ENCODE measurements around the gene DNASE1L1. TPM values are rescaled to one million over a fixed set of nuclear protein-coding genes. Genes with fewer than 3 reads are reported as not detected.

DNASE1L1 gene
- total RNA-seq, 1 donor from 2014 or later, result 34.7 TPM

GRCh38 chrX:154352012-154352401, 57.0 kb downstream of the DNASE1L1 start:
- no peak for DNase-seq (ENCODE audit: low read depth)

Other genes starting within 250 kb of the DNASE1L1 start
- gene OPN1MW, start 226.7 kb downstream of the DNASE1L1 start, total RNA-seq, result not detected in 2 replicates
- gene OPN1MW2, start 189.5 kb downstream of the DNASE1L1 start, total RNA-seq, result not detected in 2 replicates
- gene OPN1MW3, start 151.7 kb downstream of the DNASE1L1 start, total RNA-seq, result not detected in 2 replicates
- gene TEX28, start 114.1 kb downstream of the DNASE1L1 start, total RNA-seq, result not detected in 2 replicates
- gene TKTL1, start 113.5 kb downstream of the DNASE1L1 start, total RNA-seq, result not detected in 2 replicates
- 1,833 and 2,112 TPM in 2 replicates for gene FLNA, start 34.6 kb downstream of the DNASE1L1 start, total RNA-seq
- gene EMD, start 30.0 kb downstream of the DNASE1L1 start, total RNA-seq, result 14.9 and 16.8 TPM in 2 replicates
- 3,735 and 5,196 TPM in 2 replicates for gene RPL10, start 10.9 kb downstream of the DNASE1L1 start, total RNA-seq
- gene TAFAZZIN, start 2.3 kb upstream of the DNASE1L1 start, total RNA-seq, result 16.8 and 21.2 TPM in 2 replicates
- gene ATP6AP1, start 19.4 kb upstream of the DNASE1L1 start, total RNA-seq, result 69.8 and 70.8 TPM in 2 replicates
- gene GDI1, start 27.9 kb upstream of the DNASE1L1 start, total RNA-seq, result 37.3 and 104 TPM in 2 replicates
- gene FAM50A, start 34.9 kb upstream of the DNASE1L1 start, total RNA-seq, result 65.8 and 71.8 TPM in 2 replicates
- 13.0 and 33.7 TPM in 2 replicates for gene PLXNA3, start 49.0 kb upstream of the DNASE1L1 start, total RNA-seq
- gene LAGE3, start 70.0 kb upstream of the DNASE1L1 start, total RNA-seq, result 14.0 and 24.5 TPM in 2 replicates
- 48.8 and 65.8 TPM in 2 replicates for gene UBL4A, start 77.4 kb upstream of the DNASE1L1 start, total RNA-seq
- 10.9 and 47.0 TPM in 2 replicates for gene SLC10A3, start 81.4 kb upstream of the DNASE1L1 start, total RNA-seq
- gene FAM3A, start 107.0 kb upstream of the DNASE1L1 start, total RNA-seq, result 16.5 and 42.0 TPM in 2 replicates
- gene G6PD, start 137.6 kb upstream of the DNASE1L1 start, total RNA-seq, result 30.6 and 152 TPM in 2 replicates
- 14.9 and 17.9 TPM in 2 replicates for gene IKBKG, start 138.4 kb upstream of the DNASE1L1 start, total RNA-seq
- not detected in 2 replicates for gene CTAG1A, start 175.9 kb upstream of the DNASE1L1 start, total RNA-seq
- not detected in 2 replicates for gene CTAG1B, start 210.0 kb upstream of the DNASE1L1 start, total RNA-seq
- not detected in 2 replicates for gene CTAG2, start 244.3 kb upstream of the DNASE1L1 start, total RNA-seq

Measured in renal cortical epithelial cell (primary cell).